Iris pigment epithelial cell (primary cell): ENCODE results near the gene ADCK2.
"Not testable (repeated sequence)": the region's sequence is repeated elsewhere in the genome, so short reads cannot be mapped to it uniquely, and the experiment has no call there.

ENCODE experiments used
- DNase-seq: peaks from one replicate; pipeline ENCODE4 v3.0.0-alpha.2; 2011; ENCODE audit warnings: low read depth

The ADCK2 gene

DNA sequence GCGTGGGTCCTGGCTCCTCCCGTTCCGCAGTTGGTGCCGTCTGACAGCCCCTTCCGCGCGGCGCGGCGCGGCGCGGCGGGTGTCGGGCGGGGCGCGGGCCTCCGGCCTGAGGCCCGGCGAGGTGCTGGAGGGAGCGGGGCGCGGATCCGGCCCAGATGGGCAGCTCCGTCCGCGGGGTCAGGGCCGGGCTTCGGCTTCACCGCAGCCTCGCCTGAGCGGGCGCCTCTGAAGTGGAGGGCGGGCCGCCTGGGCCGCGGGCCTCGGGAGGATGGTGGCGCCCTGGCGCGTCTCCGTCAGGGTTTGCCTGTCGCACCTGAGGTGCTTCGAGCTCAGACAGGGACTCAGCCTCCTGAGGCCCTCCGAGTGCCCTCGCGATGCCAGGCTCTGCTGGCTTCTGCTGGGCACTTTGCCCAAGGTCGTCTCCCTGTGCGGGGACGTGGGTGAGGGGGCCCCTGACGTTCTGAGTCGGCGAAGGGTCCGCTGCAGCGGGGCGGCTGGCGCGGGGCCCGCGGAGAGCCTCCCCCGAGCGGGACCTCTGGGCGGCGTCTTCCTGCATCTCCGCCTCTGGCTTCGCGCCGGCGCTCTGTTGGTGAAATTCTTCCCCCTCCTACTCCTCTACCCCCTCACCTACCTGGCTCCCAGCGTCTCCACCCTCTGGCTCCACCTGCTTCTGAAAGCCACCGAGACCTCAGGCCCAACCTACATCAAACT, 473 bp downstream of the ADCK2 start:
- DNase-seq, result no peak

DNA sequence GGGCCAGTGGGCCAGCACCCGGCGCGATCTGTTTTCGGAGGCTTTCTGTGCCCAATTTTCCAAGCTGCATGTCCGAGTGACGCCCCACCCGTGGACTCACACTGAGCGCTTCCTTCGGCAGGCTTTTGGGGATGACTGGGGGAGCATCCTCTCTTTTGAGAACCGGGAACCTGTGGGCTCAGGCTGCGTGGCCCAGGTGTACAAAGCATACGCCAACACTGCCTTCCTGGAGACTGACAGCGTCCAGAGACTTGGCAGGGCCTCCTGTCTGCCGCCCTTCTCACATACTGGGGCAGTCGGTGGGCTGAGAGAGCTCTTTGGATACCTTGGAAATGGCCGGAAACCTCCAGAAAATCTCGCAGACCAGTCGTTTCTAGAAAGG, 1.0 kb downstream of the ADCK2 start:
- no peak for DNase-seq

DNA sequence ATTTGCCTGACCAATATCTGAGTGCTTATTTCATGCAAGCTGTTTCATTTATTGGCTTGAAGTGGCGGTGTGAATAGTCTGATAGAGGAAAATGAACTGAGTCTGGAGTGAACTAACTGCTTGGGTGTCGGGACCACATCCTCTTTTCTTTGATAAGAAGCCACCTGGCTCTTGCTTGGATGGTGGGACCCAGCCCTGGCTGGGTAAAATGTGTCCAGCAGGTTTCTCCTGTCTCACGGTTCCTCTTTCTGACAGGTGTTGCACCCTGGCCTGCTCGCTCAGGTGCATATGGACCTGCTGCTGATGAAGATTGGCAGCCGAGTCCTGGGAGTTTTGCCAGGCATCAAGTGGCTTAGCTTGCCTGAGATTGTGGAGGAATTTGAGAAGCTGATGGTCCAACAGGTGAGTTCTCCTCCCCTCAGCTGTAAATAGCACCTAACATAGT, 1.6 kb downstream of the ADCK2 start:
- DNase-seq, result no peak

DNA sequence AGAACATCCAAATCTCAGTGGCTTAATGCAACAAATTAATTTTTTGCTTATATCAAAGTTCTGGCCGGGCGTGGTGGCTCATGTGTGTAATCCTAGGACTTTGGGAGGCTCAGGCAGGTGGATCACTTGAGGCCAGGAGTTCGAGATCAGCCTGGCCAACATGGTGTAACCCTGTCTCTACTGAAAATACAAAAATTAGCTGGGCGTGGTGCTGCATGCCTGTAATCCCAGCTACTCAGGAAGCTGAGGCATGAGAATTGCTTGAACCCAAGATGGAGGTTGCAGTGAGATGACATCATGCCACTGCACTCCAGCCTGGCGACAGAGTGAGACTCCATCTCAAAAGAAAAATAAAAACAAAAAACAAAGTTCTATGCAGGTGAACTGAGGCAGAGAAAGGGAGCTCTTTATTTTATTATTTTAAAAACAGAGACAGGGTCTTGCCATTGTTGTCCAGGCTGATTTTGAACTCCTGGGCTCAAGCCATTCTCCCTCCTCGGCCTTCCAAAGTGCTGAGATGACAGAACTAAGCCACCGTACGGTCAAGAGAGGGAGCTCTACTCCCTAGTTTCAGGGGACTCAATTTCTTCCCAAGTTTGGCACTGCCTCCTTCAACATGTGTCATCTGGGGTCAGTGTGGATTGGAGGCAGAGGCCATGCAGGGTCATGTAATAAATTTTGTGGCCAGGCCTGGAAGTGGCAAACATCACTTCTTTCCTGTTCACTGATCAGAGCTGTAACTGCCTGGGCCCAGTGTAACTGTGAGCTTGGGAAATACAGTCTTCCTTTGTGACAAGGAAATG, 2.4 kb downstream of the ADCK2 start:
- peak; percentile 62 for DNase-seq

DNA sequence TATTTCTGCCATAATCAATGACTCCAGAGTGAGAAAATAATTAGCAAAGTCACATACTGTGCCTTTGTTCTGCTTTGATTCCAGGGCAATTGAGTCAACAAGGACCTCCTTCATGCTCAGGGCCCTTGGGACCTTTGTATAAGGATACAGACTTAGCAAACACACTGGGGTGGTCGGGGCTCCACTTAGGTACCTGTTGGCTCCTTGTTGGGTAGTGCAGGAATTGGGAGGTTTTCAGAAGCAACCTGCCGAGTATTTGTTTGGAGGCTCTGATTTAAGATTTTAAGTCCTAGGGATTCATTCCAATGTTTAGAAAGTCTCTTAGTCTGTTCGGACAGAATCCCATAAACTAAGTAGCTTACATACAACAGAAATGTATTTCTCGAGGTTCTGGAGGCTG, 3.0 kb downstream of the ADCK2 start:
- no peak for DNase-seq

DNA sequence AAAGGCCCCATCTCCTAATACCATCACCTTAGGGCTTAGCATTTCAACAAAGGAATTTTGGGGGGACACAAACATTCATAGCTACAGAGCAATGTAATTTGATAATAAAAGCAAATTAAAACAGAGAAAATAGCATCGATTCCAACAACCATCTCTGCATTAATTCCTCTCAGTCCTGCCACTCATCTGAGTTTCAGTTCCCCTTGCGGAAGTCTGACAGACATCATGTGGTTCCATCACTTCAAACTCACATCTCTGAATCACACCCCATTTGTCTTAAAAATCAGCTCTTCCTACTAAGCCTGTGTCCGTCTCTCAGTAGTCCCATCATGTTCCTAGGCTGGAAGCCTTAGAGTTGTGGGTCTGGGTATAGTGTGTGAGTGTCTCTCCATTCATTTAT, 3.6 kb downstream of the ADCK2 start:
- no peak for DNase-seq

DNA sequence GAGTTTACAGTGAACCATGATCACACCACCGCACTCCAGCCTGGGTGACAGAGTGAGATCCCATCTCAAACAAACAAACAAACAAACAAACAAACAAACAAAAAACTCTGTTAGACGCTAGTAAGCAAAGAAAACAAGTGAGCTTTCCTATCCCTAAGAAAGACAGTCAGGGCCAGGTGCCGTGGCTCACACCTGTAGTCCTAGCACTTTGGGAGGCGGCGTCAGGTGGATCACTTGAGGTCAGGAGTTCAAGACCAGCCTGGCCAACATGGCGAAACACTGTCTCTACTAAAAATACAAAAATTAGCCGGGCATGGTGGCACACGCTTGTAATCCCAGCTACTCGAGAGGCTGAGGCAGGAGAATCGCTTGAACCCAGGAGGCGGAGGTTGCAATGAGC, 4.2 kb downstream of the ADCK2 start:
- not testable (repeated sequence) for DNase-seq

DNA sequence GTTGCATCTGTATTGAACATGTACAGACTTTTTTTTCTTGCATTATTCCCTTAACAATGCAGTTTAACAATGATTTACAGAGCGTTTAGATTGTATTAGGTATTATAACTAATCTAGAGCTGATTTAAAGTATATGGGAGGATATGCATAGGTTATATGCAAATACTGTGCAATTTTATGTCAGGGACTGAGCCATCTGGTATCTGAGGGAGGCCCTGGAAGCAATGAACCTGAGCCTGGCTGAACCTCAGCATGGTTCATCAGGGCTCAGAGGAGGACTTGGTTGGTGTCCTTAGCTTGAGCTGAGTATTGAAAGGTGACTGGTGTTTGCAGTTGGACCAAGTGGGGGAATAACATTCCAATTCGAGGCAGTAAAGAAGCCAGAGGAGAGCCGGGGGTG, 4.8 kb downstream of the ADCK2 start:
- no peak for DNase-seq

DNA sequence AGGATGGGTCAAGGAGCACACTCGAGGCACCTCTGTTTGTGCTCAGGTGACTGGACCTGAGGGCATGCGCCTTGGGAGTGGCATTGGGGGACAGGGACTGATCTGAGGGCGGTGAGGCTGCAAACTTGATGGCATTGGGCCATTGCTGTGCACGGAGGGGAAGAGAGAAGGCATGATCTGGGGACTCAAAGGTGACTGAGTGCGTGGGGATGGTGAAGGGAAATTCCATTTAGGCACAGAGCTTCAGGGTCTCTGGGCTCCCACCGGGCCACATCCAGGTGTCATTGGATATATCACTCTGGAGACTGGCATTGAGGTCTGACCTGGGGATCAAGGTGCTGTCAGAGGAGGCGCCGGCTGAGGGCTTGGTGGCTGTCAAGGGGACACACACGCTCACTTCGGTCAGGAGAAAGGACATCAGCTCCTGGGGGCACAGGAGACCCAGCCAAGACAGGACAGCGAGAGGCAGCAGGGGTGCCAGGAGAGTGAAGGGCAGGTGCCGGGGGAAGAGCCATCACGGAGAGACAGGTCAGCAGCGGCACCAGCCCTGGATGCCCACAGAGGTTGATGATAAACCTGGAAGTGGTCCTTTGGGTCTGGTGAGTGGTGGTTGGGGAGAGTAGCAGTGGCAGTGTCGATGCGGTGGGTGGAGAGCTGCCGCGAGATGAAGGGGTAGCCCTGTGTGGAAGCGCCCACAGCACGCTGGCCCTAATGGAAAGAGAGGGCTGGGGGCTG, 5.5 kb downstream of the ADCK2 start:
- DNase-seq, result no peak

DNA sequence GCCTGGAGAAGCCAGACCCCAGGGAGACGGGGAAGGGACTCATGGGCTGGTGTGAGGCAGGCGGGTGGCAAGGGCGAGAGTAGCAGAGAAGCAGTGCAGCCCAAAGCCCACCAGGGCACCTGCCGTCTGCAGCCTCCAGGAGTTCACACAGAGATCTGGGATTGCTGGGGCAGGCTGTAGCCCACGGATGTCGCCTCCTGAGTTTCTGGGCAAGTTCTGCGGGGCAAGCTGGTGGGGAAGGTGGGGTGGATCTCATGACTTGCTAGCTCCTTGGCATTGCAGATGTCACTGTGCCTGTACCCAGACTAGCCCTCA, 6.0 kb downstream of the ADCK2 start:
- no peak for DNase-seq

DNA sequence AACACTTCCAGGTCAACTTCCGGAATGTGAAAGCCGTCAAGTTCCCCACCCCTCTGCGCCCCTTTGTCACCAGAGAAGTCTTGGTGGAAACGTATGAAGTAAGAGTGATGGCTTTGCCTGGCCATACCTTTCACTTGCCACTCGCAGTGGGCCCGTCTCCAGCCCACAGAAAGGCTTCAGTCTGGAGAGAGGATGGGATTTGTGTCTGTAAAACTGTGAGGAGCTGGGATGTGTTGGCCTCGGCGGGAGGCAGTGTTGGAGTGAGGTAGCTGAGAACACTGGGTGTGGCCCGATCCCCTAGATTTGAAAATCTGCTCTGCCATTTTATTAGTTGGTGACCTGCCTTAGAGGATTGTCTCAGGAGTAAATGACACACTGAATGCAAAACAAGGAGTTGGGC, 6.4 kb downstream of the ADCK2 start:
- DNase-seq, result no peak

DNA sequence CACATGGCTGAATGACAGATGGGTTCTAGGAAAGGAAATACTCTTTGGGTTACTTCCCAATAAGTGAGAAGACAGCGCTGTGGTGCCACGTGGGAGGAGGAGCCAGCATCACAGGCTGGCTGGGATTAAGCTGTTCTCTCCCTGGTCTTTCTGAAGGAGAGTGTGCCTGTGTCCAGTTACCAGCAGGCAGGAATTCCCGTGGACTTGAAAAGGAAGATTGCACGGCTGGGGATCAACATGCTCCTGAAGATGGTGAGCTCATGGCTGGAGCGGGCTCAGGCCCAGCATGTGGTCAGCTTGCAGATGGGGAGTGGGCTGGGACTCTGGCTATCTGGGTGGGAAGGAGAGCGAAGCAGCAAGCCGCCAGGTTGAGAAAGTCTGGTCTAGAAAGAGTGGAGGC, 8.1 kb downstream of the ADCK2 start:
- DNase-seq, result no peak

DNA sequence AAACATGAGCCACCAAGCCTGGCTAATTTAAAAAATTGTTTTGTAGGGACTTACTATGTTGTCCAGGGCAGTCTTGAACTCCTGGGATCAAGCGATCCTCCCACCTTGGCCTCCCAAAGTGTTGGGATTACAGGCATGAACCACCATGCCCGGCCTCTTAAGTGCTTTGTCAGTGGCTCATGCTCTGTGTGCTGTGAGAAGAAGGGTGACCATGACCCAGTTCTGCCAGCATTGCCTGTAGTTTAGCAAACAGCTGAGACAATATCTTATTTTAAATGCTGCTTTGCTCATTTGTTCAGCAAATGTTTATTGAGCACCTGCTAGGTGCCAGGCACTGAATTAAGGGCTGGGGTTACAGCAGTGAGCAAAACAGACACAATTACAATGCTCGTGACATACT, 9.0 kb downstream of the ADCK2 start:
- no peak for DNase-seq

DNA sequence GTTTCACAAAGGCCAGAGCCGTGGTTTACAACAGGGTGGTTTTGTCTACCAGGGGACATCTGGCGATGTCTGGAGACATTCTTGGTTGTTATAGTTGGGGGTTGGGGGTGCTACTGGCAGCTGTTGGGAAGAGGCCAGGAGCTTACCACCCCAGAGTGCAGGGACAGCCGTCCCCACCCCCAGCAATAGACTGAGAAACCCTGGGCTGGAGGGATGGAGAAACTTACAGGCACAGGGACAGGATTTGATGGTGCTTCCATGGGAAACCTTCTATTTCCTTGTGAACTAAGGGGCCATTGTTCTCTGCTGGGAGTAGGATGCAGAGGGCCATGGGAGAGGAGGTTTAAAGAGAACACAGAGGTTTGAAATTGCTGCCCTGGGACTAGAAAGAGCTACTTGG, 10.9 kb downstream of the ADCK2 start:
- DNase-seq, result no peak

DNA sequence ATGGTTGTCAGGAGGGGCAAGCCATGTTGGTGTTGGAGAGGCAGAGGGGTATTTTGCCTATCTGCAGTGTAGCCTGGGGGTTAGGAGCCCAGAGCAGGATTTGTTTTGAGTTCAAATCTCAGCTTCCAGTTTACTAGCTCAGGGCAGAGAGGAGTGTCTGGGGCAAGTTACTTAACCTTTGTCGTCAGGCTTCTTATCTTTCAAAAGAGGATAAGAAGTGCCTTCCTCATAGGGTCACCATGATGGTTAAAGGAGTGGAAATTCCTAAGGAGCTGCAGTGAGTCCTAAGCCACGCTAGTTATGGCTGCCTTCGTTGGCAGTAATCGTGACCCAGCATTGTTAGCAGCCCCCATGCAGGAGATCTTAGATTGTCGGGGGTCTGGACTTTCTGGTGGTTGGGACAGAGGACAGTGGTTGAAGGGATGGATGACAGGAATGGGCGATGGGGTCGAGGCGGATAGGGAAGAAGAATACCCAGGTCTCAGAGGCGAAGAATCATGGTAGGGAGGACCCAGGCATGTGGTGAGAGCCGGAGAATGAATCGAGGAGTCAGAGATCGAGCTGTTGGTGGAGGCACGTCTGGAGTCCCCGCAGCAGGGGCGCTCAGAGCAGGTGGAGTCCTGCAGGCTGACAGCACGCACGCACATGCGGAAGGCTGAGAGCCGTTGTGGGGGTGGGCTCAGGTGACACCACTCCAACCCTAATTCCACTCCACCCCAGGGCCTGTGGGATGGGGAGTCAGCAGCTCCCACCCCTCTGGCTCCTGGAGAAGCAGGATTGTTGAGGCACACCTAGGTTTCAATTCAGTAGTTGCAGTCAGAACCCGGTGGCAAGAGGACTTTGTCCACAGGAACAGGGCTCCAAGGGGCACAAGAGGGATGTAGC, 11.6 kb downstream of the ADCK2 start:
- no peak for DNase-seq

DNA sequence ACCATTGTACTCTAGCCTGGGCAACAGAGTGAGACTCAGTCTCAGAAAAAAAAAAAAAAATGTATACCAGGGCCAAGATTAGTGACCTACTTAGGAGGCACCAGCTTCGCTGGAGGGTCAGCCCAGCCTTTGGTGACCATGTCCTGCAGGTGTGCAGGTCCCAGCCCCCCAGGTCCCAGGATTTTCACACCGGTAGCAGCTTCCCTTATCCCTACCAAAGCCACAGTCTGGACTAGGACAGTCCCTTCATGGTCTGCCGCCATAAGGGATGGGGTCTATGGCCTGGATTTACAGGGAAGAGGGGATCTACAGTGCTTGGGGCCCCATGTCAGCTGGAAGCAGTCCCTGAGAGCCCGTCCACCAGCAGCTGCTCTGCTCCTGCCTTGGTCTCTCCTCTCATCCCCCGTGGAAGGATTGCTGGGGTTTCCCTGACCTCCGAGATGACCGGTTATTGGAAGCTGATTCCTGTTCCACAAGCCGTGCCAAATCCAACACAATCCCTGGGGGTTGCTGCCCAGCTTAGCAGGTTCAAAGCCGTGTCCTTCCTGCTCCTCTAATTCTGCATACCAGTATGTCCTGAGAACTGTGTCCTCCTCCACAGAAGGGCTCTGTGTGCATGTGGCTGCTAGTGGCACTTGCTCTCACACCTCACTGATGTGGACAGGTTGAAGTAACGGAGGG, 12.8 kb downstream of the ADCK2 start:
- DNase-seq, result no peak

DNA sequence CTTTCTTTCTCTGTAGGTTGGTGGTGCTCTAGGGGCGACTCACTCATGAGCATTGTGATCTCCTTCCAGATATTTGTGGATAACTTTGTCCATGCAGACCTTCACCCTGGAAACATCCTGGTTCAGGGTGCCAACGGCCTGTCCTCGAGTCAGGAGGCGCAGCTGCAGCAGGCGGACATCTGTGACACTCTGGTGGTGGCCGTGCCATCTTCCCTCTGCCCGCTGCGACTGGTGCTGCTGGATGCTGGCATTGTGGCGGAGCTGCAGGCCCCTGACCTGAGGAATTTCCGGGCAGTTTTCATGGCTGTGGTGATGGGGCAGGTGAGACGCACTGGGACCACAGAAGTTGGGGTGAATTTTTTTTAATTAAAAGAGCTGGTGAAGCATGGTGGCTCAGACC, 14.2 kb downstream of the ADCK2 start:
- DNase-seq, result no peak

DNA sequence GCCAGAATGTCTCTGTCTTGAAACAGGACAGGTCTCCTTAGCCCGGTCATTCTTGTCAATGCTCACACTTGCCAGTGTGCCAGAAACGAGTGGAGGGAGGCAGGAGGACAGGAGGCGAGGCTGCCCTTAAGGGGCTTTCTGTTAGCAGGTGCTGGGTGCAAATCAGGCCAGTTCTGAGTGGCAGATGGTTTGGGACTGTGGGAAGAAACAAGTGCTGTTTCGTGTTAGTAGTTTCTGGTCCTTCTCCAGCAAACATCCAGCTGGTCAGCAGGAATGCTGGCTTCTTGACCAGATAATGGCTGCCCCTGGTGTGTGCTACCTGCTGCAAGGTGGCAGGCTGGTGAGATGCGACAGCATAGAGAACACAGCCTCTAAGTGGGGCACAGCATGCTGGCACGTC, 15.6 kb downstream of the ADCK2 start:
- no peak for DNase-seq

DNA sequence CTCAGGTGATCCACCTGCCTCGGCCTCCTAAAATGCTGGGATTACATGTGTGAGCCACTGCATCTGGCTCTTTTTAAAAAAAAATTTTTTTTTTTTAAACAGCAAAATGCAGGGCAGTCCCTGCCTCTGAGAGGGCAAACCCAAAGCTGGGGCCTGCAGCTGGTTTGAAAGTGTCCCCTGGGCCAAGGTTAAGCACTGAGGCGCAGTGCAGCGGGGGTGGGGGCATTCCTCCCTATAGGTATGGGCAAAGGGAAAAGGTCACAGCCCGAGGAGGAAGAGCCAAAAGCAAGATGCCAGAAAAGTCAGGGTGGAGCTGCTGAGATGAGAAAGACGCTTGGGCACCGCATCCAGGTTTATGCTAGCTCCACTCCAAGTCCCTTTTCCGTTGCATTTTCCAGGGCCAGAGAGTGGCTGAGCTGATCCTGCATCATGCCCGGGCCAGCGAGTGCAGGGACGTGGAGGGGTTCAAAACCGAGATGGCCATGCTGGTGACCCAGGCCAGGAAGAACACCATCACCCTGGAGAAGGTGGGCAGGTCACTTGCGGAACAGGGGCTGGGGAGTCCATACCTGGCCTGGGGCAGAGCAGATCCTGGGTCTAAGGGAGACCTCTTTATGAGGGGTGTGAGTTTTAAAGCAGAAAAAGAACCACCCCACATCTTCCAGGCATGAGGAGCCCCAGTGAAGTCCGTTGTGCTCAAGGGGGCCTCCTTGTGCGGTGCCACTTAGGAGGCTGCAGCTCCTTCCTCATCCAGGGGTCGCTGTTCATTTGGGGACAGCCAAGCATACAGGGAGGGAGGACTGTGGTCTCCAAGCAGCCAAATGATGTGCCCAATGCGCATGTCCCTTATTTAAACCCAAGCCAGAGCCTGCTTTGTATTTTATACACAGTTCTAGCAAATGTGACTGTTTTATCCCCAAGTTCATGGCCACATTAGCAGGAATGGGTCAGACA, 16.7 kb downstream of the ADCK2 start:
- no peak for DNase-seq

DNA sequence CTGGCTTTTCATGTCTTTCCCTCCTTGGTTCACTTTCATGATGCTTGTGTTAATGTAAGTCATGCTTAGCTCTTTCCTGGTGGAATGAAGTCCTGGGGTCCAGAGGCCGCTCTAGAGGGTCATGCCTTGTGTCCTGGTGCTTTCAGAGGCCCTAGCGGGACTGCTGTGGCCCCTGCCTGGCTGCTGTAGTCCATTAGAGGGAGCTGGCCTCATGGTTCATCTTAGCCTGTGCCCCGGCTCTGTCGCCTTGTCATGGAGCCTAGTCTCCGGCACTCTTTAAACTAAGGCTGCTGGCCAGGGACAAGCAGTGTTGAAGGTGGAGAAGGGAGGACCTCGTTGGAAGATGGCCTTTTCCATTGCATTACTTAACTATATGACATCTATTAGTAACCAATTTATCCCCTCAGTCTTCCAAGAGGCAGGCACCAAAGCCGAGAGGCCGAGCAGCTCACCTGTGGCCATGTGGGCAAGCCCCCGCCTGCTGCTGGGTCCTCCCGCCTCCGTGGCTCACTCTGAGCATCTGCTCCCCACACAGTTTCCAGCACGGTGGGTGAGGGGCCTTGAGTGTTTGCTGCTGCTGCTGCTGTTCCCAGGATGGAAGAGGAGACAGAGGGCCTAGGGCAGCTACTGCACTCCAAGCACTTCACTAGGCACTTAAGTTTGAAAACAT, 18.8 kb downstream of the ADCK2 start:
- no peak for DNase-seq
